Upper lobe of left lung (tissue), 6 donors: ENCODE data around the gene SLA2. TPM values are rescaled to one million over a fixed set of nuclear protein-coding genes. Genes with fewer than 3 reads are reported as not detected.

Experiments used
- ATAC-seq, 2 donors: fragments of 200-7000 bp; cut with Tn5 transposase; one replicate each; pipeline ENCODE4 v1.9.1; 2022; ENCODE audit warnings: mild to moderate bottlenecking in 2 of 2, moderate library complexity in 2 of 2; ENCODE audit not compliant: low FRiP score in 2 of 2
- DNase-seq, 2 donors: peaks; one replicate each; pipeline ENCODE4 v3.0.0-alpha.2; 2019 to 2020
- H3K27ac ChIP-seq, 4 donors: fragments of 200-600 bp; sonication (generic); one replicate each; pipeline ENCODE4 v1.5.1; 2016 to 2019
- H3K27me3 ChIP-seq, 4 donors: fragments of 200-600 bp; sonication (generic); one replicate each; pipeline ENCODE4 v1.5.1; 2017 to 2019
- H3K36me3 ChIP-seq, 4 donors: fragments of 200-600 bp; sonication (generic); one replicate each; pipeline ENCODE4 v1.5.1; 2016 to 2019
- H3K4me1 ChIP-seq, 4 donors: fragments of 200-600 bp; sonication (generic); one replicate each; pipeline ENCODE4 v1.5.1; 2018 to 2019
- H3K4me3 ChIP-seq, 4 donors: fragments of 200-600 bp; sonication (generic); one replicate each; pipeline ENCODE4 v1.5.1; 2017 to 2019; ENCODE audit warnings: mild to moderate bottlenecking in 2 of 4, moderate library complexity in 1 of 4
- H3K9me3 ChIP-seq, 4 donors: fragments of 200-600 bp; sonication (generic); one replicate each; pipeline ENCODE4 v1.5.1; 2018 to 2019
- CTCF ChIP-seq, 6 experiments: fragments of 450-650 bp in 4 of 6; fragments of 200-600 bp in 2 of 6; sonication (generic) in 2 of 6; IDR thresholded peaks; one replicate each; pipeline ENCODE4 v1.5.1; 2016 to 2019; ENCODE audit warnings: antibody characterized with exemption in 6 of 6
- EP300 ChIP-seq, 4 donors: sonication (generic); formaldehyde crosslinking; IDR thresholded peaks; one replicate each; pipeline ENCODE4 v1.5.1; 2017; ENCODE audit warnings: antibody characterized with exemption in 4 of 4, control low read depth in 2 of 4
- POLR2A ChIP-seq, 4 donors: fragments of 450-650 bp; IDR thresholded peaks; one replicate each; pipeline ENCODE4 v1.5.1; 2016 to 2017; ENCODE audit warnings: antibody characterized with exemption in 4 of 4, mild to moderate bottlenecking in 2 of 4
- POLR2AphosphoS5 ChIP-seq, 2 donors: sonication (generic); formaldehyde crosslinking; IDR thresholded peaks; one replicate each; pipeline ENCODE4 v1.5.1; 2017; ENCODE audit warnings: antibody characterized with exemption in 2 of 2
- WGBS, 2 donors: methylation state at CpG; one replicate each; pipeline ENCODE4 v1.1.5; 2017 to 2018; 5-methylcytosine and 5-hydroxymethylcytosine counted together
- total RNA-seq, 6 donors: library from RNA; depleted of rRNA in 4 of 6; stranded (reverse); fragments of >200 nt in 4 of 6; gene quantifications; one replicate each; pipeline versions ENCODE4 v1.1.0 to v1.2.1, GENCODE V29; 2016 to 2021
- donor health status: DM: no; HTN: no; CAD: no; lungs with moderate emphysema.
- donor health status: DM: no; HTN: yes; CAD: no; lungs with severe emphysema.

The SLA2 gene
- total RNA-seq, 6 donors from 2014 or later = 0.97 to 6.9 (median 3.0) TPM

GRCh38 chr20:36599912-36600345 is 46.1 kb downstream of the SLA2 start:
- ATAC-seq (no peak), DNase-seq (no peak)
- Histone ChIP-seq H3K27me3 (no peaks in the 10 kb centered on the region), H3K4me3 (no peak overlapping the region), H3K4me1 (peaks cover 2 to 15% (median 12%) of the 10 kb centered on the region in 4 donors), H3K27ac (no peak overlapping the region), H3K36me3 (no peaks in the 10 kb centered on the region), H3K9me3 (no peaks in the 10 kb centered on the region)
- TF ChIP-seq EP300 (IDR thresholded peaks at IDR 0.05) (no peak), POLR2AphosphoS5 (IDR thresholded peaks at IDR 0.05) (no peak), POLR2A (IDR thresholded peaks at IDR 0.05) (no peak), CTCF (IDR thresholded peaks at IDR 0.05) (no peak)
- WGBS, 2 donors = 30 to 32% methylated on average over 5 of the region's 5 CpGs

DNA sequence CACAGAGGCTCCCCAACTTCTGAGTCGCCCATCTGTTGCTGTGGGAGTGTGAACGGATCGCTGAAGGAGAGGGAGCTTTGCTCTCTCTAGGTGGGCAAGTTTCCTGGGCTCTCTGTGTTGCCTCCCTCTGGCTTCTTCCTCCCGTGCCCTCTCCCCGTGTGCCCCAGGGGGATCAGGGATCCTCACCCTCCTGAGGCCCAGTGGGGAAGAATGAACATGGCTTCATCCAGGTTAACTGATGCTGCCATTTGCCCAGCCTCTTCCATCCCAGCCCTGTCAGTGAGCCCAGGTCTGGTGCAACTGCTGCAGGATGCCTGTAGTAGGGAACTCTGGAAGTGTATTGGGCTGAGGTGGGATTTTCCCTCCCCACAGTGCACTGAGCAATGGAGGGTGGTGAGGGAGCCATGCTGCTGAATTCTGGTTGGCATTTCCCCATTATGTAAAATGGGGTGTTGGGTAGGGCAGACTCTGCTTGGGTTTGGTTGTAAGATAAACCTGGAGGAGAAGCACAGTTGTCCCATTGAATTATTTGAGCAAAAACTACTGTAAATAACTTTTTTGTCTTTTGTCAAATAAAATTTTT is 52.6 kb downstream of the SLA2 start:
- Histone ChIP-seq H3K9me3 (no peaks in the 10 kb centered on the region), H3K27me3 (no peaks in the 10 kb centered on the region), H3K4me1 (peaks cover 0 to 27% (median 0%) of the 10 kb centered on the region in 4 donors), H3K36me3 (peaks cover 0 to 25% (median 10%) of the 10 kb centered on the region in 4 donors), H3K27ac (no peak overlapping the region), H3K4me3 (no peak overlapping the region)
- DNase-seq = no peak
- TF ChIP-seq CTCF (IDR thresholded peaks at IDR 0.05) = no peak
- TF ChIP-seq POLR2A (IDR thresholded peaks at IDR 0.05) = no peak
- no peak for ATAC-seq
- WGBS, 2 donors = 89 to 97% methylated on average over 4 to 5 of the region's 5 CpGs

DNA sequence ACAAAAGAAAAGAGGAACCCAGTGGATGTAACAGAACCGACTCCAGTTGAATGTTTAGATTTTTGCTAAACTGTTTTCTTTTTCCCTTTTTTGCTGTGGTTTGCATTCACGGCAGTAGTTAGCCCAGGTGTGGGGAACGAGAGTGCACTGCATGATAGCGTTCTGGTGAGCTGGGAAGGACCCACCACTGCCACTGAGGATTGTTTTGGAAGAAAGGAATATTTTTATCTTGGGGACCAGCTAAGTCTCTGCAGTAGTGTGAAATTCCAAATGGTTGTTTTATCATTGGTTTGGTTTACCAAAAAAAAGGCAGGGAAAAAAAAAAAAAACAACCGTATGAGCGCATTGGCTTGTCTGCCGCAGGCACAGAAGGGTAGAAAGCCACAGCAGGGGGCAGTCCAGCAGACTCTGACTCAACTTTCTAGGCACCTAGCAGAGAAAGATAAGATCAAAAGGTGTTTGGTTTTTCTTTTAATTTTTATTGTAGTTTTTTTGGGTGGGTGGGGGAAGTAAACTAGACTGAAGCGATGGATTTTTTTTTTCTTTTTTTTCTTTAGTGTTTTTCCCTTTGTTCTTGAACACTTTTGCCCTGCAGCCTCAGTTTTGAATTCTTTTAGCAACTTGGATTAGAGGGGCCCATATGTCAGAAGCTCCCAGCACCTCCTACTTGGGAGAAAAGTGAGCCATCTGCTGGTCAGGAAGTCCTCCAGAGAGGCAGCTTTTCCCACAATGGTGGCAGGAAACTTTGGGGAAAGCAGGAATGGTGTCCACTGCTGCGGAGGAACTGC is 53.9 kb downstream of the SLA2 start:
- ATAC-seq (no peak), DNase-seq (no peak)
- Histone ChIP-seq H3K4me3 (no peak overlapping the region), H3K27me3 (no peaks in the 10 kb centered on the region), H3K9me3 (no peaks in the 10 kb centered on the region), H3K4me1 (peaks cover 0 to 27% (median 0%) of the 10 kb centered on the region in 4 donors), H3K27ac (peak overlapping the region in 1 of 4 donors; percentile 11), H3K36me3 (peaks cover 0 to 25% (median 10%) of the 10 kb centered on the region in 4 donors)
- WGBS, 2 donors = 77 to 83% methylated on average over 9 of the region's 9 CpGs
- TF ChIP-seq POLR2A (IDR thresholded peaks at IDR 0.05) = no peak
- peak in 3 of 6 experiments; percentile 21 to 27 (median 24) for TF ChIP-seq CTCF (IDR thresholded peaks at IDR 0.05)

- Histone ChIP-seq H3K36me3 (peaks cover 0 to 25% (median 10%) of the 10 kb centered on the region in 4 donors), H3K4me1 (peaks cover 0 to 27% (median 0%) of the 10 kb centered on the region in 4 donors), H3K9me3 (no peaks in the 10 kb centered on the region), H3K27ac (no peak overlapping the region), H3K27me3 (no peaks in the 10 kb centered on the region), H3K4me3 (no peak overlapping the region)
- DNase-seq (no peak), ATAC-seq (no peak)
- TF ChIP-seq POLR2AphosphoS5 (IDR thresholded peaks at IDR 0.05) (no peak), CTCF (IDR thresholded peaks at IDR 0.05) (no peak), EP300 (IDR thresholded peaks at IDR 0.05) (no peak), POLR2A (IDR thresholded peaks at IDR 0.05) (no peak)
- 73 to 88% methylated on average over 5 of the region's 5 CpGs for WGBS, 2 donors
Observed at GRCh38 chr20:36591281-36591680, 54.7 kb downstream of the SLA2 start.
